HG02973 (cell line): ENCODE results near the gene CLCA1.

Source experiments
- ATAC-seq: cut with Tn5 transposase; IDR thresholded peaks from one replicate; pipeline ENCODE4 v1.9.1; 2021; ENCODE audit warnings: moderate library complexity; ENCODE audit not compliant: unreplicated experiment

The CLCA1 gene

DNA sequence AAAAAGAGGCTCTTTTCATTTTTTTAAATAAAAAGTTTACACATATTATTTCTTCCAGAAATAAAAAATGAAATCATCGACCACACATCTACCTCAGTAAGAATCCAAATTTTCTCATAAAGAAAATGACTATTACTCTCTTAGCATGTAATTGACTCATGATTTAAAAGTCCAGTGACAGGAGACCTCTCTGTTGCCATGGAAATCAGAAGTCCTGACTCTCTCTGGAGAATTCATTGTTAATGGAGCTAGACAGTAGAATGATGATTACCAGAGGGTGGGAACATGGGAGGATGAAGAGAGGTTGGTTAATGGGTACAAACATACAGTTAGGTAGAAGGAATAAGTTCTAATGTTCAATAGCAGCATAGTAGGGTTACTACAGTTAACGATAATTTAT lies 73.1 kb downstream of the CLCA1 start:
- ATAC-seq, result no peak

- ATAC-seq, result no peak
These were observed 73.9 kb downstream of the CLCA1 start for GRCh38 chr1:86542631-86543030.

DNA sequence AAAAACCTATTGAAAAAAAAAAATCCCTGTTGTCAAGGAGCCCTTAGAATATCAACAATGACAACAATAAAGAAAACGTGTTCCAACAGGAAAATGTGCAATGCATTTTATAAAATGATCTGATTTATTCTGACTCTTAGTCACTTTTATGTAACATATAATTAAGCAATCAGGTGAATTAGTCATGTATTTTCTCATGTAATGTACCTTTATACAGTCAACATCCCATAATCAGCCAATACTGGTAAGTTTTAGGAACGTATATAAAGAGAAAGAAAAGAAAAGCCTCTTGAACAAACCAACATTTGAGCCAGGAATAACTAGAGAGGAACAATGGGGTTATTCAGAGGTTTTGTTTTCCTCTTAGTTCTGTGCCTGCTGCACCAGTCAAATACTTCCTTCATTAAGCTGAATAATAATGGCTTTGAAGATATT lies 78.1 kb downstream of the CLCA1 start, which contains the start of gene CLCA4:
CLCA4 (plus strand) TSS at position 292 of the 435 bp plus-strand sequence; CDS start at position 334, 42 bp downstream.
- ATAC-seq, result no peak

DNA sequence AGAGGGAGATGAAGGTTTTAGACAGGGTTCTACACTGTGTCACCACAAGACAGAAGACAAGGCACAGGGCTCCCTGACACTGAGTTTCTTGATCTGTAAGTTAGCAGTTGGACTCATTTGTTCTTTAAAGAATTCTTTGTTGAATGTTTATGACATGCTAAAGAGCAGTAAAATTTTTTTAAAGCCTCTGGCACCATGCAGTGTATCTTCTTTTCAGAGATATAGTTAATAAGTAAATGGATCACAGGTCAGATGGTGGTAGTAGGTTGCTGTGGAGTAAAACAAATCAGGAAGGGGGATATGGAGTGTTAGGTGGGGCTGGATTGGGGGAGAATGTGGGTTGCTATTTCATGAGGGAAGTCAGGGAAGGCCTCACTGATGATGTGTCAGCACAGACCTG lies 80.1 kb downstream of the CLCA1 start:
- no peak for ATAC-seq
